ENCODE results near the gene PLXNA4. TPM values are rescaled to one million over a fixed set of nuclear protein-coding genes. Genes with fewer than 3 reads are reported as not detected.

The PLXNA4 gene
- total and polyA plus RNA-seq, 5 donors: 5.7 to 19.3 (median 16.0) TPM

- Histone ChIP-seq H3K27me3 (ENCODE audit: control insufficient read depth, insufficient read depth) (no peaks in the 10 kb centered on the region), H3K9me3 (ENCODE audit: control insufficient read depth, low read length) (no peaks in the 10 kb centered on the region), H3K4me1 (ENCODE audit: control insufficient read depth, insufficient read depth, low read length) (no peaks in the 10 kb centered on the region), H3K4me3 (ENCODE audit: low read length) (no peak overlapping the region), H3K27ac (ENCODE audit: low read length) (no peak overlapping the region)
- no peak for ATAC-seq
- no peak for DNase-seq
- intact Hi-C loops (cut with DNase I): loop anchor here in 1 of 4 donors (10.0 kb wide), 1 partner anchor 644 kb away; no protein-coding TSS in a partner anchor
Observed at GRCh38 chr7:132588596-132588995, 12.3 kb upstream of the PLXNA4 start.

GRCh38 chr7:132584796-132585494 is 8.7 kb upstream of the PLXNA4 start:
- intact Hi-C loops (cut with DNase I): loop anchor here in 3 of 4 donors (5.0 to 10.0 kb wide), 3 partner anchors 268 to 640 kb away; no protein-coding TSS in a partner anchor
- Histone ChIP-seq H3K27ac (ENCODE audit: low read length) (no peak overlapping the region), H3K4me3 (ENCODE audit: low read length) (no peak overlapping the region), H3K9me3 (ENCODE audit: control insufficient read depth, low read length) (no peaks in the 10 kb centered on the region), H3K4me1 (ENCODE audit: control insufficient read depth, insufficient read depth, low read length) (no peaks in the 10 kb centered on the region), H3K27me3 (ENCODE audit: control insufficient read depth, insufficient read depth) (no peaks in the 10 kb centered on the region)
- WGBS: 40% methylated on average over 7 of the region's 7 CpGs
- DNase-seq (no peak), ATAC-seq (no peak)

- WGBS: 94% methylated on average over 4 of the region's 4 CpGs
- Histone ChIP-seq H3K4me3 (ENCODE audit: low read length) (no peak overlapping the region), H3K4me1 (ENCODE audit: control insufficient read depth, insufficient read depth, low read length) (no peaks in the 10 kb centered on the region), H3K9me3 (ENCODE audit: control insufficient read depth, low read length) (no peaks in the 10 kb centered on the region), H3K27me3 (ENCODE audit: control insufficient read depth, insufficient read depth) (no peaks in the 10 kb centered on the region), H3K27ac (ENCODE audit: low read length) (no peak overlapping the region)
- ATAC-seq: no peak
- DNase-seq: no peak
- intact Hi-C loops (cut with DNase I): loop anchor here in 3 of 4 donors (5.0 to 10.0 kb wide), 3 partner anchors 264 to 637 kb away; no protein-coding TSS in a partner anchor
Observed at GRCh38 chr7:132581431-132581830, 5.2 kb upstream of the PLXNA4 start.

GRCh38 chr7:132580717-132581285 is 4.5 kb upstream of the PLXNA4 start:
- H3K9me3 ChIP-seq (ENCODE audit: control insufficient read depth, low read length): no peaks in the 10 kb centered on the region
- DNase-seq (peak; percentile 73 to 78 (median 78)), ATAC-seq (peak; percentile 54 to 70)
- intact Hi-C loops (cut with DNase I): loop anchor here in 3 of 4 donors (5.0 to 10.0 kb wide), 3 partner anchors 264 to 636 kb away; no protein-coding TSS in a partner anchor
- H3K27me3 ChIP-seq (ENCODE audit: control insufficient read depth, insufficient read depth): no peaks in the 10 kb centered on the region
- no peak overlapping the region for H3K4me3 ChIP-seq (ENCODE audit: low read length)
- H3K4me1 ChIP-seq (ENCODE audit: control insufficient read depth, insufficient read depth, low read length): no peaks in the 10 kb centered on the region
- H3K27ac ChIP-seq (ENCODE audit: low read length): no peak overlapping the region
- 6% methylated on average over 4 of the region's 4 CpGs for WGBS

- intact Hi-C loops (cut with DNase I): loop anchor here in 3 of 4 donors (5.0 to 10.0 kb wide), 3 partner anchors 263 to 635 kb away; no protein-coding TSS in a partner anchor
- DNase-seq (no peak), ATAC-seq (no peak)
- Histone ChIP-seq H3K4me1 (ENCODE audit: control insufficient read depth, insufficient read depth, low read length) (no peaks in the 10 kb centered on the region), H3K4me3 (ENCODE audit: low read length) (no peak overlapping the region), H3K27ac (ENCODE audit: low read length) (no peak overlapping the region), H3K27me3 (ENCODE audit: control insufficient read depth, insufficient read depth) (no peaks in the 10 kb centered on the region), H3K9me3 (ENCODE audit: control insufficient read depth, low read length) (no peaks in the 10 kb centered on the region)
- WGBS: 43% methylated on average over 1 of the region's 1 CpG
Observed at GRCh38 chr7:132580277-132580676, 4.0 kb upstream of the PLXNA4 start.

- 82% methylated on average over 10 of the region's 10 CpGs for WGBS
- DNase-seq: no peak
Observed at GRCh38 chr7:132579260-132579899, 3.1 kb upstream of the PLXNA4 start.

GRCh38 chr7:132578826-132579225 is 2.6 kb upstream of the PLXNA4 start:
- WGBS: 88% methylated on average over 3 of the region's 3 CpGs
- ATAC-seq: no peak
- Histone ChIP-seq H3K4me1 (ENCODE audit: control insufficient read depth, insufficient read depth, low read length) (no peaks in the 10 kb centered on the region), H3K4me3 (ENCODE audit: low read length) (no peak overlapping the region), H3K27me3 (ENCODE audit: control insufficient read depth, insufficient read depth) (no peaks in the 10 kb centered on the region), H3K27ac (ENCODE audit: low read length) (no peak overlapping the region), H3K9me3 (ENCODE audit: control insufficient read depth, low read length) (no peaks in the 10 kb centered on the region)
- DNase-seq: no peak
- intact Hi-C loops (cut with DNase I): loop anchor here (5.0 to 10.0 kb wide), 5 partner anchors 74 to 632 kb away; no protein-coding TSS in a partner anchor

More at GRCh38 chr7:132579260-132579899, 3.1 kb upstream of the PLXNA4 start:
- Histone ChIP-seq H3K27ac (ENCODE audit: low read length) (no peak overlapping the region), H3K9me3 (ENCODE audit: control insufficient read depth, low read length) (no peaks in the 10 kb centered on the region), H3K4me3 (ENCODE audit: low read length) (no peak overlapping the region), H3K4me1 (ENCODE audit: control insufficient read depth, insufficient read depth, low read length) (no peaks in the 10 kb centered on the region), H3K27me3 (ENCODE audit: control insufficient read depth, insufficient read depth) (no peaks in the 10 kb centered on the region)
- ATAC-seq: no peak
- intact Hi-C loops (cut with DNase I): loop anchor here (5.0 to 10.0 kb wide), 5 partner anchors 75 to 632 kb away; no protein-coding TSS in a partner anchor

- Histone ChIP-seq H3K4me1 (ENCODE audit: control insufficient read depth, insufficient read depth, low read length) (no peaks in the 10 kb centered on the region), H3K4me3 (ENCODE audit: low read length) (no peak overlapping the region), H3K27ac (ENCODE audit: low read length) (no peak overlapping the region), H3K27me3 (ENCODE audit: control insufficient read depth, insufficient read depth) (no peaks in the 10 kb centered on the region), H3K9me3 (ENCODE audit: control insufficient read depth, low read length) (no peaks in the 10 kb centered on the region)
- WGBS: 93% methylated on average over 3 of the region's 3 CpGs
- intact Hi-C loops (cut with DNase I): loop anchor here (5.0 to 10.0 kb wide), 5 partner anchors 73 to 631 kb away; no protein-coding TSS in a partner anchor
- DNase-seq (no peak), ATAC-seq (no peak)
Observed at GRCh38 chr7:132578050-132578370, 1.7 kb upstream of the PLXNA4 start.

GRCh38 chr7:132577206-132578049 is 1.2 kb upstream of the PLXNA4 start:
- ATAC-seq: peak; percentile 74 to 86
- Histone ChIP-seq H3K4me3 (ENCODE audit: low read length) (peak overlapping the region; percentile 79), H3K27ac (ENCODE audit: low read length) (no peak overlapping the region), H3K27me3 (ENCODE audit: control insufficient read depth, insufficient read depth) (no peaks in the 10 kb centered on the region), H3K9me3 (ENCODE audit: control insufficient read depth, low read length) (no peaks in the 10 kb centered on the region), H3K4me1 (ENCODE audit: control insufficient read depth, insufficient read depth, low read length) (no peaks in the 10 kb centered on the region)
- intact Hi-C loops (cut with DNase I): loop anchor here (5.0 to 10.0 kb wide), 5 partner anchors 73 to 630 kb away; no protein-coding TSS in a partner anchor
- DNase-seq: peak; percentile 87 to 94 (median 93)
- 8% methylated on average over 64 of the region's 65 CpGs for WGBS

- DNase-seq (peak in 2 of 3 donors; percentile 60 to 61), ATAC-seq (peak in 1 of 2 donors; percentile 14)
- WGBS: 2% methylated on average over 55 of the region's 55 CpGs
- Histone ChIP-seq H3K4me3 (ENCODE audit: low read length) (peak overlapping the region; percentile 79), H3K9me3 (ENCODE audit: control insufficient read depth, low read length) (no peaks in the 10 kb centered on the region), H3K27ac (ENCODE audit: low read length) (no peak overlapping the region), H3K4me1 (ENCODE audit: control insufficient read depth, insufficient read depth, low read length) (no peaks in the 10 kb centered on the region), H3K27me3 (ENCODE audit: control insufficient read depth, insufficient read depth) (no peaks in the 10 kb centered on the region)
- intact Hi-C loops (cut with DNase I): loop anchor here (5.0 to 10.0 kb wide), 5 partner anchors 72 to 629 kb away; no protein-coding TSS in a partner anchor
Observed at GRCh38 chr7:132576721-132577085, 433 bp upstream of the PLXNA4 start.
